ENCODE data around the gene OTUD4.

GRCh38 chr4:145181091-145181501 is 707 bp upstream of the OTUD4 start:
- TF ChIP-seq CTCF (IDR thresholded peaks at IDR 0.05) (no peak), POLR2AphosphoS5 (IDR thresholded peaks at IDR 0.05) (no peak), POLR2A (IDR thresholded peaks at IDR 0.05) (no peak)

Measured in stomach (tissue), 4 donors.